Measurements from ENCODE around the gene CCDC171. TPM values are rescaled to one million over a fixed set of nuclear protein-coding genes. Genes with fewer than 3 reads are reported as not detected.
"Not testable (repeated sequence)": the region's sequence is repeated elsewhere in the genome, so short reads cannot be mapped to it uniquely, and the experiment has no call there.

Gene CCDC171
- total and polyA plus RNA-seq, 12 donors, result 0.29 to 2.4 (median 1.6) TPM

DNA sequence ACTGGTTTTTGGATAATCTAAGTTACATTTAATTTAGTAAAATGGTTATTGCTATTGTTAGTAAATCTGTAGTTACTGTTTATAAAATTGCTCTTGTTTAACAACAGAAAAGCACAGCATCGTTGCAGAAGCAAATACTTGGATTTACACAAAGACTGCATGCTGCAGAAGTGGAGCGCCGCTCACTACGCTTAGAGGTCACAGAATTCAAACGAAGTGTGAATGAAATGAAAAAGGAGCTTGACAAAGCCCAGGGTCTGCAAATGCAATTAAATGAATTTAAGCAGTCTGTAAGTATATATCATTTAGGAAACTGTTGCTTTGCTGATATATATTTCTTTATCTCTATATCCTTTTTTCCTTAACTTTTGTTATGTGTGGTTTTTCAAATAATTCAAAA lies 226.0 kb downstream of the CCDC171 start:
- TF ChIP-seq, protein P1, sequence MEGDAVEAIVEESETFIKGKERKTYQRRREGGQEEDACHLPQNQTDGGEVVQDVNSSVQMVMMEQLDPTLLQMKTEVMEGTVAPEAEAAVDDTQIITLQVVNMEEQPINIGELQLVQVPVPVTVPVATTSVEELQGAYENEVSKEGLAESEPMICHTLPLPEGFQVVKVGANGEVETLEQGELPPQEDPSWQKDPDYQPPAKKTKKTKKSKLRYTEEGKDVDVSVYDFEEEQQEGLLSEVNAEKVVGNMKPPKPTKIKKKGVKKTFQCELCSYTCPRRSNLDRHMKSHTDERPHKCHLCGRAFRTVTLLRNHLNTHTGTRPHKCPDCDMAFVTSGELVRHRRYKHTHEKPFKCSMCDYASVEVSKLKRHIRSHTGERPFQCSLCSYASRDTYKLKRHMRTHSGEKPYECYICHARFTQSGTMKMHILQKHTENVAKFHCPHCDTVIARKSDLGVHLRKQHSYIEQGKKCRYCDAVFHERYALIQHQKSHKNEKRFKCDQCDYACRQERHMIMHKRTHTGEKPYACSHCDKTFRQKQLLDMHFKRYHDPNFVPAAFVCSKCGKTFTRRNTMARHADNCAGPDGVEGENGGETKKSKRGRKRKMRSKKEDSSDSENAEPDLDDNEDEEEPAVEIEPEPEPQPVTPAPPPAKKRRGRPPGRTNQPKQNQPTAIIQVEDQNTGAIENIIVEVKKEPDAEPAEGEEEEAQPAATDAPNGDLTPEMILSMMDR (IDR thresholded peaks at IDR 0.05), result no peak
- Histone ChIP-seq H3K36me3 (no peaks in the 10 kb centered on the region), H3K9me3 (no peaks in the 10 kb centered on the region), H3K27me3 (no peaks in the 10 kb centered on the region), H3K27ac (no peak overlapping the region), H3K4me3 (no peak overlapping the region), H3K4me1 (no peaks in the 10 kb centered on the region)
- ATAC-seq (no peak), DNase-seq (no peak)
- intact Hi-C loops (cut with DNase I), result no loop called here
- WGBS, 2 donors, result 81 to 86% methylated on average over 5 of the region's 5 CpGs

DNA sequence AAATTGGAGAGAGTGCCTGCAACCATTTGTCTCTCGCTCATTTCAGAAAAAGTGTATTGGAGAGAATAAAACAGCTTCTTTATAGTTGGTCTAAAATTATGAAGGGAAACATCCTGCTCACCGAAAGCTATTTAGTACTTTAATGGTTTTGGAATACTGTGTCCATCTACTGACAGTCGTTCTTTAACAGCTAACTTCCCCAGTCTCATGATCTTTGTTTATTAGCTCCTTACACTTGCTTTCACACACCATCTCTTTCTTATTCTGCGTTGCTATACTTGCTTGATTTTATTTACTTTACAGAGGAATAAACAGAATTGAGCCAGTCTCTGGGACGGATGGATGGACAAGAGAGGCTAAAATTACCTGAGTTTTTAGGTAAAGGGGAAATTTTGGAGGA lies 229.3 kb downstream of the CCDC171 start:
- no peak overlapping the region for H3K27ac ChIP-seq
- H3K9me3 ChIP-seq, result no peaks in the 10 kb centered on the region
- intact Hi-C loops (cut with DNase I), result no loop called here
- H3K27me3 ChIP-seq, result no peaks in the 10 kb centered on the region
- peaks cover 0 to 5% (median 0%) of the 10 kb centered on the region in 9 donors for H3K36me3 ChIP-seq
- 90 to 97% methylated on average over 5 of the region's 5 CpGs for WGBS, 2 donors
- H3K4me1 ChIP-seq, result no peaks in the 10 kb centered on the region
- ATAC-seq, result no peak
- no peak for DNase-seq
- TF ChIP-seq, protein P1 (IDR thresholded peaks at IDR 0.05), result no peak
- H3K4me3 ChIP-seq, result no peak overlapping the region

DNA sequence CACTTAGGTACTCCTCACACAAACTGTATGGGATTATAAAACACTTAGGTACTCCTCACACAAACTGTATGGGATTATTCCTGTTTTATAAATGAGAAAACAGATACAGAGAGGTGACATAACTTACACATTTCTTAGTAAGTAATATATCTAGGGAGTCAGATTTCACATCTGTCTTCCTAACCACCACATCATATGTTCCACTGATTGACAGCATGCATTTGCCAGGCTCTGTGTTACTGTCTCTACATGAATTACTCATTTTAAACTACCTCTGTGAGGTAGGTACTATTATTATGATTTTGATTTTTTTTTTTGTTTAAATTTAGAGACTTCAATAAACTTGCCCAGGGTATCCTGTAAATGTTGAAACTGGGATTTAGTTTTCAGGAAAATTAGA lies 232.7 kb downstream of the CCDC171 start:
- intact Hi-C loops (cut with DNase I), result no loop called here
- Histone ChIP-seq H3K27me3 (no peaks in the 10 kb centered on the region), H3K27ac (no peak overlapping the region), H3K36me3 (peaks cover 0 to 5% (median 0%) of the 10 kb centered on the region in 9 donors), H3K4me3 (no peak overlapping the region), H3K4me1 (no peaks in the 10 kb centered on the region), H3K9me3 (peaks cover 0 to 8% (median 0%) of the 10 kb centered on the region in 11 donors)
- DNase-seq, result no peak
- ATAC-seq, result no peak
- TF ChIP-seq, protein P1 (IDR thresholded peaks at IDR 0.05), result no peak

DNA sequence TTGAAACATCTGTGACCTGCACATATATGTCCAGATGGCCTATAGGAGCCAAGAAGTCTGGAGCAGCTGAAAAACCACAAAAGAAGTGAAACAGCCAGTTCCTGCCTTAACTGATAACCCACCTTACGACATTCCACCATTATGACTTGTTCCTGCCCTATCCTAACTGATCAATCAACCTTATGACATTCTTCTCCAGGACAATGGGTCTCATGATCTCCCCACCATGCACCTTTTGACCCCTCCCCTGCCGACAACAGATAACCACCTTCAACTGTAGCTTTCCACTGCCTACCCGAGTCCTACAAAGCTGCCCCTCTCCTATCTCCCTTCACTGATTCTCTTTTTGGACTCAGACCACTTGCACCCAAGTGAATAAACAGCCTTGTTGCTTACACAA lies 233.8 kb downstream of the CCDC171 start:
- Histone ChIP-seq H3K36me3 (peaks cover 0 to 5% (median 0%) of the 10 kb centered on the region in 9 donors), H3K4me3 (no peak overlapping the region), H3K9me3 (peaks cover 0 to 8% (median 0%) of the 10 kb centered on the region in 11 donors), H3K27ac (no peak overlapping the region), H3K4me1 (no peaks in the 10 kb centered on the region), H3K27me3 (no peaks in the 10 kb centered on the region)
- DNase-seq (no peak), ATAC-seq (no peak)
- WGBS, 2 donors, result 62 to 78% methylated on average over 3 of the region's 3 CpGs
- TF ChIP-seq, protein P1 (IDR thresholded peaks at IDR 0.05), result no peak
- intact Hi-C loops (cut with DNase I), result no loop called here

DNA sequence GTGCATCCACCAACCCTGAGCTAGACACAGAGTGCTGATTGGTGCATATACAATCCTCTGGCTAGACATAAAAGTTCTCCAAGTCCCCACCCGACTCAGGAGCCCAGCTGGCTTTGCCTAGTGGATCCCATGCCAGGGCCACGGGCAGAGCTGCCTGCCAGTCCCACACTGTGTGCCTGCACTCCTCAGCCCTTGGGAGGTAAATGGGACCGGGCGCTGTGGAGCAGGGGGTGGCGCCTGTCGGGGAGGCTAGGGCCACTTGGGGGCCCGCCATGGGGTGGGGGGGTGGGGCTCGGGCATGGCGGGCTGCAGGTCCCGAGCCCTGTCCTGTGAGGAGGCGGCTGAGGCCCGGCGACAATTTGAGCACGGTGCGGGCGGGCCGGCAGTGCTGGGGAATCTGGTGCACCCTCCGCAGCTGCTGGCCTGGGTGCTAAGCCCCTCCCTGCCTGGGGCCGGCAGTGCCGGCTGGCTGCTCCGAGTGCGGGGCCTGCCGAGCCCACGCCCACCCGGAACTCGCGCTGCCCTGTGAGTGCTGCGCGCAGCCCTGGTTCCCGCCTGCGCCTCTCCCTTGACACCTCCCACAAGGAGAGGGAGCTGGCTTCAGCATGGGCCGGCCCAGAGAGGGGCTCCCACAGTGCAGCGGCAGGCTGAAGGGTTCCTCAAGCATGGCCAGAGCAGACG lies 257.5 kb downstream of the CCDC171 start:
- intact Hi-C loops (cut with DNase I); H3K27me3 ChIP-seq; H3K4me1 ChIP-seq; H3K4me3 ChIP-seq; H3K36me3 ChIP-seq; DNase-seq; H3K27ac ChIP-seq; ATAC-seq: not testable (repeated sequence)
- WGBS, 2 donors, result 94 to 95% methylated on average over 29 to 34 of the region's 34 CpGs
- H3K9me3 ChIP-seq, result peaks cover 0 to 36% (median 9%) of the 10 kb centered on the region in 11 donors
